MG63 (cell line): Measurements from ENCODE around the gene ITGAL. TPM values are rescaled to one million over a fixed set of nuclear protein-coding genes. Genes with fewer than 3 reads are reported as not detected.
"Not testable (repeated sequence)": the region's sequence is repeated elsewhere in the genome, so short reads cannot be mapped to it uniquely, and the experiment has no call there.

ENCODE experiments used
- DNase-seq: peaks from one replicate; pipeline ENCODE4 v3.0.0-alpha.2; 2020
- H3K27me3 ChIP-seq: fragments of 250-450 bp; sonication (Bioruptor Pico); 2 replicates; pipeline ENCODE4 v1.5.1; 2020; ENCODE audit warnings: mild to moderate bottlenecking, moderate library complexity
- H3K36me3 ChIP-seq: fragments of 250-450 bp; sonication (Bioruptor Pico); 2 replicates; pipeline ENCODE4 v1.5.1; 2020; ENCODE audit warnings: mild to moderate bottlenecking, moderate library complexity
- H3K4me3 ChIP-seq: fragments of 250-450 bp; sonication (Bioruptor Pico); 2 replicates; pipeline ENCODE4 v1.5.1; 2020; ENCODE audit warnings: mild to moderate bottlenecking, moderate library complexity
- H3K9me3 ChIP-seq: fragments of 250-450 bp; sonication (Bioruptor Pico); 2 replicates; pipeline ENCODE4 v1.5.1; 2020; ENCODE audit warnings: mild to moderate bottlenecking, moderate library complexity
- total RNA-seq: library from RNA; depleted of rRNA; stranded (reverse); fragments of >200 nt; shearing (Covaris generic); gene quantifications from 2 replicates; pipeline ENCODE4 v1.2.3, GENCODE V29; 2014; ENCODE audit warnings: low replicate concordance

ITGAL gene
- total RNA-seq, 1 experiment from 2014 or later = not detected

- DNase-seq = no peak
- no peaks in the 10 kb centered on the region for H3K36me3 ChIP-seq
- H3K27me3 ChIP-seq = no peaks in the 10 kb centered on the region
- H3K4me3 ChIP-seq = no peak overlapping the region
- no peaks in the 10 kb centered on the region for H3K9me3 ChIP-seq
Observed at GRCh38 chr16:30511509-30511908, 39.0 kb downstream of the ITGAL start.

- H3K27me3 ChIP-seq = no peaks in the 10 kb centered on the region
- no peak for DNase-seq
- H3K9me3 ChIP-seq = no peaks in the 10 kb centered on the region
- H3K36me3 ChIP-seq = no peaks in the 10 kb centered on the region
- H3K4me3 ChIP-seq = no peak overlapping the region
Observed at GRCh38 chr16:30515275-30515674, 42.7 kb downstream of the ITGAL start.

GRCh38 chr16:30518552-30518951 lies 46.0 kb downstream of the ITGAL start:
- no peaks in the 10 kb centered on the region for H3K27me3 ChIP-seq
- H3K9me3 ChIP-seq = no peaks in the 10 kb centered on the region
- no peak overlapping the region for H3K4me3 ChIP-seq
- no peaks in the 10 kb centered on the region for H3K36me3 ChIP-seq
- DNase-seq = no peak

- Histone ChIP-seq H3K27me3 (no peaks in the 10 kb centered on the region), H3K4me3 (no peak overlapping the region), H3K9me3 (no peaks in the 10 kb centered on the region), H3K36me3 (peaks cover 3% of the 10 kb centered on the region)
- DNase-seq = no peak
Observed at GRCh38 chr16:30519120-30520049, 46.8 kb downstream of the ITGAL start.

DNA sequence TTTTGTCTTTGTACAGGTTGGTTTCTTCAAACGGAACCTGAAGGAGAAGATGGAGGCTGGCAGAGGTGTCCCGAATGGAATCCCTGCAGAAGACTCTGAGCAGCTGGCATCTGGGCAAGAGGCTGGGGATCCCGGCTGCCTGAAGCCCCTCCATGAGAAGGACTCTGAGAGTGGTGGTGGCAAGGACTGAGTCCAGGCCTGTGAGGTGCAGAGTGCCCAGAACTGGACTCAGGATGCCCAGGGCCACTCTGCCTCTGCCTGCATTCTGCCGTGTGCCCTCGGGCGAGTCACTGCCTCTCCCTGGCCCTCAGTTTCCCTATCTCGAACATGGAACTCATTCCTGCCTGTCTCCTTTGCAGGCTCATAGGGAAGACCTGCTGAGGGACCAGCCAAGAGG lies 48.9 kb downstream of the ITGAL start:
- no peak overlapping the region for H3K4me3 ChIP-seq
- H3K27me3 ChIP-seq = no peaks in the 10 kb centered on the region

DNA sequence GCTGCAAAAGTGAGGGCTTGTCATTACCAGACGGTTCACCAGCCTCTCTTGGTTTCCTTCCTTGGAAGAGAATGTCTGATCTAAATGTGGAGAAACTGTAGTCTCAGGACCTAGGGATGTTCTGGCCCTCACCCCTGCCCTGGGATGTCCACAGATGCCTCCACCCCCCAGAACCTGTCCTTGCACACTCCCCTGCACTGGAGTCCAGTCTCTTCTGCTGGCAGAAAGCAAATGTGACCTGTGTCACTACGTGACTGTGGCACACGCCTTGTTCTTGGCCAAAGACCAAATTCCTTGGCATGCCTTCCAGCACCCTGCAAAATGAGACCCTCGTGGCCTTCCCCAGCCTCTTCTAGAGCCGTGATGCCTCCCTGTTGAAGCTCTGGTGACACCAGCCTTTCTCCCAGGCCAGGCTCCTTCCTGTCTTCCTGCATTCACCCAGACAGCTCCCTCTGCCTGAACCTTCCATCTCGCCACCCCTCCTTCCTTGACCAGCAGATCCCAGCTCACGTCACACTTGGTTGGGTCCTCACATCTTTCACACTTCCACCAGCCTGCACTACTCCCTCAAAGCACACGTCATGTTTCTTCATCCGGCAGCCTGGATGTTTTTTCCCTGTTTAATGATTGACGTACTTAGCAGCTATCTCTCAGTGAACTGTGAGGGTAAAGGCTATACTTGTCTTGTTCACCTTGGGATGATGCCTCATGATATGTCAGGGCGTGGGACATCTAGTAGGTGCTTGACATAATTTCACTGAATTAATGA lies 49.5 kb downstream of the ITGAL start:
- DNase-seq = no peak
- Histone ChIP-seq H3K9me3 (no peaks in the 10 kb centered on the region), H3K36me3 (peaks cover 18% of the 10 kb centered on the region), H3K27me3 (no peaks in the 10 kb centered on the region), H3K4me3 (no peak overlapping the region)

More for the DNA sequence above, 48.9 kb downstream of the ITGAL start:
- DNase-seq = no peak
- Histone ChIP-seq H3K36me3 (peaks cover 18% of the 10 kb centered on the region), H3K9me3 (no peaks in the 10 kb centered on the region)

DNA sequence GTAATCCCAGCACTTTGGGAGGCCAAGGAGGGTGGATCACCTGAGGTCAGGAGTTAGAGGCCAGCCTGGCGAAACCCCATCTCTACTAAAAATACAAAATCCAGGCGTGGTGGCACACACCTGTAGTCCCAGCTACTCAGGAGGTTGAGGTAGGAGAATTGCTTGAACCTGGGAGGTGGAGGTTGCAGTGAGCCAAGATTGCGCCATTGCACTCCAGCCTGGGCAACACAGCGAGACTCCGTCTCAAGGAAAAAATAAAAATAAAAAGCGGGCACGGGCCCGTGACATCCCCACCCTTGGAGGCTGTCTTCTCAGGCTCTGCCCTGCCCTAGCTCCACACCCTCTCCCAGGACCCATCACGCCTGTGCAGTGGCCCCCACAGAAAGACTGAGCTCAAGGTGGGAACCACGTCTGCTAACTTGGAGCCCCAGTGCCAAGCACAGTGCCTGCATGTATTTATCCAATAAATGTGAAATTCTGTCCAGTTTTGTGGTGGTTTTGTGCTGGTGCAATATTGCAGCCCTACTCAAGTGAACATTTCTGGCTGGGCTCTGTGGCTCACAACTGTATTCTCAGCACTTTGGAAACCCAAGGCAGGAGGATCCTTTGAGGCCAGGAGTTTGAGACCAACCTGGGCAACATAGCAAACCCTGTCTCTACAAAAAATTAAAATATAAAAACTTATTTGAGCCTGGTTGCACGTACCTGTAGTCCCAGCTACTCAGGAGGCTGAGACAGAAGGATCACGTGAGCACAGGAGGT lies 50.3 kb downstream of the ITGAL start:
- not testable (repeated sequence) for DNase-seq, H3K9me3 ChIP-seq, H3K27me3 ChIP-seq, H3K4me3 ChIP-seq
- H3K36me3 ChIP-seq = peaks cover 18% of the 10 kb centered on the region

GRCh38 chr16:30523768-30524574 lies 51.4 kb downstream of the ITGAL start:
- DNase-seq = peak; percentile 10
- H3K27me3 ChIP-seq = no peaks in the 10 kb centered on the region
- H3K4me3 ChIP-seq = no peak overlapping the region
- H3K36me3 ChIP-seq = peaks cover 18% of the 10 kb centered on the region
- H3K9me3 ChIP-seq = no peaks in the 10 kb centered on the region

GRCh38 chr16:30524575-30525568 lies 52.3 kb downstream of the ITGAL start:
- H3K4me3 ChIP-seq = peak overlapping the region; percentile 95; the same call in 1 of the 2 replicates
- no peaks in the 10 kb centered on the region for H3K27me3 ChIP-seq
- no peak for DNase-seq
- peaks cover 18% of the 10 kb centered on the region for H3K36me3 ChIP-seq
- no peaks in the 10 kb centered on the region for H3K9me3 ChIP-seq

- Histone ChIP-seq H3K4me3 (peak overlapping the region; percentile 95), H3K9me3 (no peaks in the 10 kb centered on the region), H3K27me3 (no peaks in the 10 kb centered on the region), H3K36me3 (peaks cover 20% of the 10 kb centered on the region)
- DNase-seq = no peak
Observed at GRCh38 chr16:30525844-30526136, 53.2 kb downstream of the ITGAL start.

- Histone ChIP-seq H3K36me3 (peaks cover 25% of the 10 kb centered on the region), H3K4me3 (peak within 1 kb of the TSS; percentile 95), H3K27me3 (no peaks in the 10 kb centered on the region), H3K9me3 (no peaks in the 10 kb centered on the region)
- DNase-seq = peak; percentile 64
Observed at GRCh38 chr16:30526137-30526822, 53.7 kb downstream of the ITGAL start, which contains the start of gene ZNF768. Gene ZNF768, minus strand, starts transcription at chr16:30526566. Its CDS starts 153 bp downstream, at chr16:30526413.

DNA sequence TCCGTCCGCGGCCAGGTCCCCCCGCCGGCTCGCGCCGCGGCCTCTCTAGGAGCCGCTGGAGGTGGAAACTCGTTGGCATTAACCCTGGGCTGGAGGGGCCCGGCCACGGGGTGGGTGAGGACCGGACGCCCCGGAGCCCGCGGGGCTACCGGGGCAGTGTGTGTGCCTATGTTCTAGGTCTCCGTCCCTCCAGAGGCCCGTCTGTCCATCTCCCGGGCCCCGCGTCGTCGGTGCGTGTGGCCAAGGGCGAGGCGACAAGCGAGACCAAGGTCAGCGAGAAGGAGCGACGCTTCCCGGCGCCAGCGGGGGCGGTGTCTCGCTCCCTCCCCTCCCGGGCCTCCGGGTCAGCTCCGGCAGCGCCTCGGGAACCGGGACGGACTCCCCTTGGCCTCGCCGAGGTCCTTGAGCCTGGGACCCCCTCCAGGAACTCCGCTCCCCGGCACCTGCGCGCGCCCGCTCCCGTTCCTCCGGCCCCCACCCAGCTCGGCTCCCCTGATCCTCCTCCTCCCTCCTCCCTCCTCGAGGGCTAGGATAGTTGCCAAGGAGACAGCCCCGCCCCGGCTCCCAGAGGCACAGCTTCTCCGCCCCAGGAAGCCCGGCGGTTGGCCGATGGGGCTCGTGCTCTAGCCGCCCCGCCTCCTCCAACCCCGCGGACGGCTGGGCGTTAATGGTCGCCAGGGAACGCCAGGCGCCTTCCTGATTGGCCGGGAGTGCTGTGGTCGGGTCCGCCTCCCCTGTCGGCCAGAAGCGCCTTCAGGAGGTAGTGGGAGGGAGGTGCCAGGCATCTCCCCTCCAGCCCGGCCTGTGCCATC lies 54.5 kb downstream of the ITGAL start:
- peaks cover 33% of the 10 kb centered on the region for H3K36me3 ChIP-seq
- H3K4me3 ChIP-seq = peak overlapping the region; percentile 95
- H3K9me3 ChIP-seq = no peaks in the 10 kb centered on the region
- H3K27me3 ChIP-seq = no peaks in the 10 kb centered on the region
- peak; percentile 100 for DNase-seq

GRCh38 chr16:30527635-30528178 lies 55.2 kb downstream of the ITGAL start:
- Histone ChIP-seq H3K9me3 (no peaks in the 10 kb centered on the region), H3K4me3 (peak overlapping the region; percentile 95), H3K27me3 (no peaks in the 10 kb centered on the region), H3K36me3 (peaks cover 39% of the 10 kb centered on the region)
- no peak for DNase-seq
